GM12892 (cell line): ENCODE data around the gene GSK3A.

Experiments
- POLR2A ChIP-seq: IDR thresholded peaks from 2 replicates; pipeline ENCODE4 v1.6.1; 2011; ENCODE audit warnings: low read depth, low read length, control low read depth
- POLR2AphosphoS5 ChIP-seq: IDR thresholded peaks from 2 replicates; pipeline ENCODE4 v1.6.1; 2011; ENCODE audit warnings: low read depth, low read length, control low read depth
- TAF1 ChIP-seq: IDR thresholded peaks from 2 replicates; pipeline ENCODE4 v1.6.1; 2011; ENCODE audit warnings: low read depth, mild to moderate bottlenecking, control low read depth, low read length, borderline replicate concordance

DNA sequence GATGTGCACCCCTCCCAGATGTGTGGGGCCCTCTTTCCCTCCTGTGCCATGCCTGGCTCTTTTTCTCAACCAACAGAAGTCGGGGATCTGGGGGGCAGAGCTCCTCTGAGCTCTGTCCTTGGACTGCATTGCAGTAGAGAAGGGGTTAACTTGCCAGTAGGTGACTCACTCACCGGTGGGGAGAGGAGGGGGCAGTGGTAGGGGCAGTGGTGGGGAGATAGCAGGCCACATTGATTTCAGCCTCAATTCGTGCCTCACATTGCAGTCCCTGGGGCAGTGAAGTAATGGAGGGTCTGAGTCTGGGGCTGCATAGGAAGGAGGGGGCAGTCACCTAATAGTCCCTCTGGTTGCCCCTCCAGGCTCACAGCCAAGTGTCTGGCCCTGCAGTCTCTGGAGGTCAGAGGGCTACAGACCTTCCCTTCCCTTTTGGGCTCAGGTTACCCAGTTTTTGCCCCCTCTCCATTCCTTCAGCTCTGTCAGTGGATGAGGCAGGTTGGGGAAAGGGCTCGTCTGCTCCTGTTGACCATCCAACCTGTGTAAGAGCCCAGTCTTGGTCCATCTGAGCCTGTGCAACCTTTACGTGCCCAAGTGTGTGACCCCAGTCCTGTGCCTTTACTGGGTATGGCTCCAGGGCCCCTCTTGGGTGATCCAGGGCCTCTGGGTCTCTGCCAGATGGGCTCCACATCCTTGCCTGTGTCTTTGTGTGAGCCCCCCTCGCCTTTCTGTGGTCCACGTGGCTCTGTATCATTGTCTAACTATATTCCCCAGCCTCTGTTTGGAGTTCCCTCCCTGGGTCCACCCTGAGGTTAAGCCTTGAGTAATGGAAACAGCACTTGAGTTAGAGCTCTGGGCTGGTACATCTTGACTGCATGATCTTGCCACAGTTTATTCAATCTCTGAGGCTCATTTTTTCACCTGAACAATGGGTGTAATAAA, 39.7 kb upstream of the GSK3A start:
- TF ChIP-seq POLR2A: no peak
- no peak for TF ChIP-seq TAF1
- no peak for TF ChIP-seq POLR2AphosphoS5
